HG02763 (cell line): ENCODE measurements around the gene ZFHX3.

Experiments
- ATAC-seq: cut with Tn5 transposase; IDR thresholded peaks from one replicate; pipeline ENCODE4 v1.9.1; 2021; ENCODE audit warnings: mild to moderate bottlenecking, moderate library complexity; ENCODE audit not compliant: unreplicated experiment

The ZFHX3 gene

DNA sequence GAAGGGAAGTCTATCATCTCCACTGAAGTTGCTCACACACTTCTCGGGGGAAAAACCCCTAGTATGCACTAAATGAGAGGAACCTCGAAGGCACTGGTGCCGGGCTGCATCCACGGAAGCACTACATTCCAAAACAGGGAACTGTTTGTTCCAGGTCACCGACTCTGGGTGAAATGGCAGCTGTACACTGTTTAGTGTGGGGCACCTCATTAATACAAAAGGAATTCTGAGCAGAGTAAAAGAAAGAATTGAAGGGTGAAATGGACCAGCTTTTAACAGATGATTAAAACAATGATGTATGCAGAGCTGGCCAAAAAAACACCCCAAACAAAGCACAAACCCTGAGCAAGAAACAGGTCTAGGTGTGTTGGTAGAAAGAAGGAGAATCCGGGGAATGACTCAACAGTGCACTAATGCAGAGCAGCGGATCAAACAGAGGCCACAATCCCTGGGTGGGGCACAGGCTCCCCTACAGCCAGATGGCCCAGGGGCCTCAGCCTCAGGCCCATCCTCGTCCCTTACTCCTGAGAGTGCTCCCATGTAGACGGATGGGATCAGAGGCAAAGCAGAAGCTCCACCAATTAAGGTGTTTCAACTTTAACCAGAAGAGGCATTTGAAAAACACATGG lies 161.5 kb downstream of the ZFHX3 start:
- ATAC-seq, result no peak

GRCh38 chr16:72884573-72884972 lies 163.4 kb downstream of the ZFHX3 start:
- ATAC-seq, result no peak

DNA sequence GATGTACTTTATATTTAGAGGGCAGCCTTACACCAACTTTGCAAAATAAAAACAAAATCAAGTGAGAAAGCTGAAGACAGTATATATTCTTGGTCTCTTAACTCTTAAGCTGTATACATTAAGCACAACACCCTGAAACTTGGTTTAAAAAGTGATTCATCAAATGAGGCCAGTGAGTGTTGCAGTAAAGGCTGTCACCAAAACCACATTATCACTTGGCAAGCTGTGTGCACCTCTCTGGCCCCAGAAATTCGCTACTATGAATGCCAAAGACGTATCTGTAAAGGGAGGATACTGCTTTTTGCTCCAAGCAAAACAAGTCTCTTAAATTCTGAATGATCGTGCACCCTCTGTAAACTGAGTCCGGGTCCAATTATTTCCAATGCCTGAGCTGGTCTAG lies 163.9 kb downstream of the ZFHX3 start:
- no peak for ATAC-seq

GRCh38 chr16:72879846-72880245 lies 168.1 kb downstream of the ZFHX3 start:
- no peak for ATAC-seq

GRCh38 chr16:72878301-72879269 lies 169.3 kb downstream of the ZFHX3 start:
- no peak for ATAC-seq

- no peak for ATAC-seq
Observed at GRCh38 chr16:72877374-72878028, 170.4 kb downstream of the ZFHX3 start.

DNA sequence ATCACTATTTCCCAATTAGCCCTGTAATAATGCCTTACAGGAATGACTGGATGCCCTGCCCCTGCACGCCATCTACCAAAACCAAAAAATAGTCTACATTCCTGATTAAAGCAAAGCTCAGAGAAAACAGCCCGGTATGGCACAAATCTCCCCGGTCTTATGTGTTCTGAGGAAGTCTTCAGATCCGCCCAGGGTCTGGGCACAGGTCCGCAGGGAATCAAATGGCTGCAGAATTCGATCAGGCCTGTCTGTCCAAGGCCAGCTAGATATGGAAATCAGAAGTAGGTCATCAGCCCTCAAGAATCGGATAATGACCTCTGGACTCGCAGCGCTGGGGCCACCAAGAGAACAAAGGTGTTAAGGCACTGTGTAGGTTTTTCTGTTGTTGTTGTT lies 171.0 kb downstream of the ZFHX3 start:
- no peak for ATAC-seq

DNA sequence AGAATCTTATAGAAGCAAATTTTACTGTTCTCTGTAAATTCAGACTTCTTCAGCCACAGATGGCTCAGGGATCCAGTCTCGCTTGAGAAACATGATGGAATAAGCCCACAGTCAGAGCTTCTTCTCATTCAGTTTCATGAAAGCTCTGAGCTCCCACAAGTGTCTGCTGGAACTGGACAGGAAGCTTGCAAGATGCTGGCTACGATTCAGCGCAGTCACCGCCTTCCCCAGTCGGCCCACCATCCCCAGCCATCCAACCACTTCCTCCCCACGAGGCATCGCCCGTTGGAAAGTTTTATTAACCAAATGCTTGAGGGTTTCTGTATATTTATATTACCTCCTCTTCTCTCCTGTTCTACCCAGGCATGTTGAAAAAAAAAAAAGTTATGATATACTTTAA lies 171.7 kb downstream of the ZFHX3 start:
- ATAC-seq, result no peak

DNA sequence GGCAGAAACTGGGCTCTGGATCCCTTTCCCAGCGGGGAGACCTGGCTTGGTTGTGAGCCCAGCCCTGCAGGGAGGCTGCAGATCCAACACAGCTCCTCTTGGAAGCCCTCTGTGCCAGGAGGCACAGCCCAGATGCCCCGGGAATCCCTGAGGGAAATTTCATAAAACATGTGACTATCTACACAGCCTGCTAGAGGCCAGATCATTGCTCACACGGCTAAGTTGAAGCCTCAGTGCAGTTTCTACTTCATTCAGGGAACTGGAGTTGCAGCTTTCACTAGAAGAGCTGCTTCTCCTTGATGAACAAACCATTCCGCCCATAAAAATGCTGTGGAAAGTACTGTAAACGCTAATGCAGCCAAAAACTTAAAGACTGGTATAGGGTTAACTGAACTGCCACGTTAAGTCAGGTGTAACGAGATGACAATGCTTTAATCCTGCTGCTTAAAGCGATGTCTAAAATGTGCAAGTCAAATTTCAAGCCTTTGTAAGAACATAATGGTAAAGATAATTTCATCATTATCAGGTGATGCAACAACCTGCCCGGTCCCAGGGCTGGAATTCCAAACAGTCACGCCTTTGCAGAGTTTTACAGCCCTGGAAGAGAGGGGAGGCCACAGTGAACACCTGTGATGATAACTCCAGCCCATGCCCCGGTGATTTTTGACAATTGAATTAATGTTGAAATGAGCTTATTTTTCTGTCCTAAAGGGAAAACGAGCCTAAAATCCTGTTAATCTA lies 172.5 kb downstream of the ZFHX3 start:
- ATAC-seq, result no peak

GRCh38 chr16:72873853-72874252 lies 174.1 kb downstream of the ZFHX3 start:
- ATAC-seq, result no peak

DNA sequence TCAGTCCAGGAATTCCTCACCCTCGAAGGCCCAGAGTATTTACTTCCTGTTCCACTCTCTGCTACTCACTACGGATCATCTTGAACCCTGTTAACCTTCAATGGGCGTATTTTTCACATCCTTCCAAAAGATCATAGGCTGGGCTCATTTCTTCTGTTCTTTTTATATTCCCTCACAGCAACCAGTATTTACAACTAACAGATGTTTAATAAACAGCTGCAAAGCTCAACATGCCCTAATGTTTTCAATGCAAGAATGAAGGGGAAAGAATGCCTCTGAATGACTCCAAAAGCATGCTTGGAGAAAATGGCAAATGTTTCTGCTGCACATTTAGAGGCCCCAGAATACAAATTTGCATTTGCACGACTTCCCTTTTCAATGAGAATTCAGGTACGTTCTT lies 174.9 kb downstream of the ZFHX3 start:
- ATAC-seq, result no peak

- no peak for ATAC-seq
Observed at GRCh38 chr16:72865835-72866234, 182.1 kb downstream of the ZFHX3 start.

GRCh38 chr16:72865258-72865657 lies 182.7 kb downstream of the ZFHX3 start:
- no peak for ATAC-seq

DNA sequence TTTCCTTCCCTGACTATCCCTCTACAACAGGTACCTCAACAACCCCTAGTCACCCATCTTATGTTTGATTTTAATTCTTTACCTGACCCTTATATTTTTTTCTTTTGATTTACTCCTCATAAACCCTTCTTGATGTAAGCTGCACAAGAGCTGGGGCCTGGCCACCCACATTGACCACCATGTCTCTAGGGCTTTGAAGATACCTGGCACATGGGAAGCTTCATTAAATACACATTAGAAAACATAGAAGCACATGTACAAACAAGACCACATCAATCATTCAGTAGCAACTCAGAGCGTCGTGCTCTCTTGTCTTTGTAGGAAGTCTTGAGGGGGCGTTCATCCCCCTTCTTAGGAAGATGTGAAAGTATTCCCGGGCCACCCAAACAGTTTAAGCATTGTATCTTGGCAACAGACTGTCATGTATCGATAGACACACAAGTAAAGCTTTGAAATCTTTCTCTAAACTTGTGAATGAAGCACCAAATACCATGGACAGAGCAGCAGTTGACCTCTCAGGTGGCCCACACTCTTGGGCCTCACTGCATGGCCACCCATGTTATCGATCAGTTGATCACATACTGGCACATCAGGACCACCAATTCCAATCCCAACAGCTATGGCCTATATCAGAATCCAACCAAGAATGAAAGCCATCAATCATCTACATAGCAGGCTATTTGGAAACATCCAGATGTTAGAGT lies 183.6 kb downstream of the ZFHX3 start:
- no peak for ATAC-seq

- ATAC-seq, result no peak
Observed at GRCh38 chr16:72862090-72862489, 185.8 kb downstream of the ZFHX3 start.

- no peak for ATAC-seq
Observed at GRCh38 chr16:72860726-72861562, 187.0 kb downstream of the ZFHX3 start.

DNA sequence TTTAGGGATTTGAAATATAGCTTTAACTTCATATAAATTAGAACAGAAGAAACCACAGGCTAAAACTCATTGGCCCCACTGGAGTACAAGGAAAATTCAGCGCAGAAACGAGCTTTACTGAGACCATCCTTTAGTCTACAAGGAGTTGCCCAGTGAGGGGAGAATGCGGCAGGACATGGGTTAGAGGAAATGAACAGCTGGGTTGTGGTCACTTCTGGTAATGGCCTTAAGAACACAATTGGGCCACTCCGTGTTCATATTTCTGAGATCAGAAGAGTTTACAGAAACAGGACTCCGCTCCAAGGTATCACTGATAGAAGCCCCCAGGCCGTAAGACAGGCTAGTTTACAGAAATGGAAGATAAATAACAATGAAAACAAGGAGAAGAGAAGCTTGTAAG lies 188.3 kb downstream of the ZFHX3 start:
- no peak for ATAC-seq

DNA sequence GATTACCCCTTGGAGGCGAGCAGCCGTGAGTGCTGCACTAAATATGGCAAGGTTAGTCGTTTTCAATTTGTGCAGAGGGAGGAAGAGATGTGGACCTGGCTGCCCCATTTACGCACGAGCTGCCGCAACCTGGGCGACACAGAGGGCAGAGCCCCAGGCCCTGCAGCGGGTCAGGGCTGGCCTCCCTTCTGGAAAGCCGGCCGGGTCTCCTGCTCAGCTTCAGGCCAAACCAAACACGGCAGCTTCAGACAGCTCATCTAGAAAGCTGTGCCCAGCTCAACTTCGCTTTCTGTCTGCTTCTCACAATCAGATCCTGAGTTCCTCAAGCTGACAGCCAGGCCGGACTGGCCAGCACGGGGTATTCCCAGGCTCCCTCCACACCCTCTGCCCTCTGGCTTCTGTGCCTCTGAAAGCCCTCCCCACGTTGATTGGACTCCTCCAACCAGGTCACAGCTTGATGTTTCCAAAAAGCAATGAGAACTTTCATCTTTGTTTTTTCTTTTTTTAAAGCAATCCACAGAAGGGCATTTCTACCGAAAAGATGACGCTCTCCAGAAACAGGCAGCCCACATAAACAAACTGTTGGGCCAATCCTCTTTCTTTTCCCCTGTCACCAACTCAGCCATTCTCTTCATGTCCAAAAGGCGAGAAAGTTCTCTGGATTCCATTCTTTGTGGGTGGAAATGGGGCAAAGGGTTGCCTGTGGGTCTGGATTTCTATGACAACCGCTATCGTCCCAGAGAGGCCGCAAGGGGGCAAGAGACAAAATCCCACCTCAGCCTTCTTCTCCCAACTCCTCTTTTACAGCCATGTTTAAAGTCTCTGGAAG lies 189.0 kb downstream of the ZFHX3 start:
- no peak for ATAC-seq
